Tongue (tissue), 2 donors: ENCODE measurements around the gene SHC4. TPM values are rescaled to one million over a fixed set of nuclear protein-coding genes. Genes with fewer than 3 reads are reported as not detected.

ENCODE experiments used
- DNase-seq: peaks from one replicate; pipeline ENCODE4 v3.0.0-alpha.2; 2015
- total RNA-seq: library from RNA; depleted of rRNA; stranded (reverse); fragments of >200 nt; gene quantifications from one replicate; pipeline ENCODE4 v1.2.3, GENCODE V29; 2014

The SHC4 gene
- total RNA-seq, 1 donor from 2014 or later: 7.7 TPM

- peak; percentile 24 for DNase-seq
These were observed 129.0 kb downstream of the SHC4 start for GRCh38 chr15:48834756-48835155.

- no peak for DNase-seq
These were observed 130.0 kb downstream of the SHC4 start for GRCh38 chr15:48833526-48834239.

- DNase-seq: no peak
These were observed 131.1 kb downstream of the SHC4 start for GRCh38 chr15:48832648-48833047.

GRCh38 chr15:48828906-48829305 is 134.8 kb downstream of the SHC4 start:
- peak; percentile 28 for DNase-seq

GRCh38 chr15:48828471-48828870 is 135.2 kb downstream of the SHC4 start:
- no peak for DNase-seq

- no peak for DNase-seq
These were observed 138.6 kb downstream of the SHC4 start for GRCh38 chr15:48825075-48825474.

GRCh38 chr15:48823706-48824105 is 140.0 kb downstream of the SHC4 start:
- DNase-seq: no peak

GRCh38 chr15:48823237-48823636 is 140.5 kb downstream of the SHC4 start:
- no peak for DNase-seq

- no peak for DNase-seq
These were observed 149.4 kb downstream of the SHC4 start for GRCh38 chr15:48814286-48814685.

- DNase-seq: no peak
These were observed 152.3 kb downstream of the SHC4 start for GRCh38 chr15:48811325-48811958.

- peak; percentile 99 for DNase-seq
These were observed 153.1 kb downstream of the SHC4 start, which contains the start of gene CEP152 for GRCh38 chr15:48810414-48811324. TSS of gene CEP152 (minus strand) at chr15:48811069. CDS start at chr15:48805649, 5,420 bp downstream.

GRCh38 chr15:48806151-48806550 is 157.6 kb downstream of the SHC4 start:
- no peak for DNase-seq

GRCh38 chr15:48805591-48805990 is 158.1 kb downstream of the SHC4 start:
- no peak for DNase-seq

- DNase-seq: no peak
These were observed 159.8 kb downstream of the SHC4 start for GRCh38 chr15:48803877-48804276.

GRCh38 chr15:48802867-48803266 is 160.9 kb downstream of the SHC4 start:
- DNase-seq: no peak

- DNase-seq: no peak
These were observed 161.5 kb downstream of the SHC4 start for GRCh38 chr15:48802257-48802656.

- DNase-seq: peak; percentile 55
These were observed 162.8 kb downstream of the SHC4 start for GRCh38 chr15:48800811-48801455.

- DNase-seq: no peak
These were observed 163.5 kb downstream of the SHC4 start for GRCh38 chr15:48800245-48800644.

- DNase-seq: no peak
These were observed 165.4 kb downstream of the SHC4 start for GRCh38 chr15:48798319-48798718.

- DNase-seq: no peak
These were observed 166.8 kb downstream of the SHC4 start for GRCh38 chr15:48796930-48797329.

GRCh38 chr15:48796521-48796920 is 167.2 kb downstream of the SHC4 start:
- DNase-seq: no peak

- no peak for DNase-seq
These were observed 167.8 kb downstream of the SHC4 start for GRCh38 chr15:48795901-48796300.
